Stimulated activated naive CD8-positive, alpha-beta T cell treated with anti-CD3 and anti-CD28 coated beads, Interleukin-15, Interleukin-2, amounts not matched to agents 100 ng/mL and 50 ng/mL, for 24 hours (primary cell): ENCODE data around the gene LIG1.
"Not testable (repeated sequence)": the region's sequence is repeated elsewhere in the genome, so short reads cannot be mapped to it uniquely, and the experiment has no call there.

Source experiments
- H3K27ac Mint-ChIP-seq: one replicate; pipeline ENCODE4 v1.8.0; 2021; ENCODE audit warnings: mild to moderate bottlenecking, mixed read lengths
- H3K27me3 Mint-ChIP-seq: one replicate; pipeline ENCODE4 v1.8.0; 2021; ENCODE audit warnings: mixed read lengths
- H3K36me3 Mint-ChIP-seq: one replicate; pipeline ENCODE4 v1.8.0; 2021; ENCODE audit warnings: low read depth, mixed read lengths
- H3K4me1 Mint-ChIP-seq: one replicate; pipeline ENCODE4 v1.8.0; 2021; ENCODE audit warnings: low read depth, mixed read lengths
- H3K4me3 Mint-ChIP-seq: one replicate; pipeline ENCODE4 v1.8.0; 2021; ENCODE audit warnings: mild to moderate bottlenecking, mixed read lengths
- H3K9me3 Mint-ChIP-seq: one replicate; pipeline ENCODE4 v1.8.0; 2021; ENCODE audit warnings: mixed read lengths

The LIG1 gene

DNA sequence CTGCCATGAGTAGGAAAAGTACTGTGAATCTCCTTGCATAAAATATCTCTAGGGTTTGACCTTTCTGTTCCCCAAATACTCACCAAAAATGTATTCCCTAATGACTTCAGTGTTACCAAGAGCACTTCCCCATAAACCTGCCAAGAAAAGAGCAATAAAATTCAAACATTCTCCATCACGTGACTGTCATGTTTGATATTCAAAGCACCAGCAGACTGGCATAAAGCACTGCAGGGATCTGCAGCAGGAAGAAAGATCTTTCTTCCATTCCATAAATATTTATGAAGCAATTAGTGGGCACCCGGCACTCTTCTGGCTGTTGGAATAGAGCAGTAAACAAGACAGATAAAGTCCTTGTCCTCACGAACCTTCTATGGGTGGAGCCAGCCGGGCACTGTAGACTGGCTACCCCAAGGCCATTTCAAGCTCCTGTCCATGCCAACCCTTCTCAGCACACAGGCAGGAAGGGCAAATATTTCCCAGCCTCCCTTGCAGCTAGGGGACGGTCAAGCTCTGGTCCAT lies 79.8 kb downstream of the LIG1 start:
- Mint-ChIP-seq H3K27me3 (peaks cover 19% of the 10 kb centered on the region), H3K4me3 (no peak overlapping the region), H3K4me1 (no peaks in the 10 kb centered on the region), H3K9me3 (peaks cover 8% of the 10 kb centered on the region), H3K27ac (no peak overlapping the region), H3K36me3 (no peaks in the 10 kb centered on the region)

DNA sequence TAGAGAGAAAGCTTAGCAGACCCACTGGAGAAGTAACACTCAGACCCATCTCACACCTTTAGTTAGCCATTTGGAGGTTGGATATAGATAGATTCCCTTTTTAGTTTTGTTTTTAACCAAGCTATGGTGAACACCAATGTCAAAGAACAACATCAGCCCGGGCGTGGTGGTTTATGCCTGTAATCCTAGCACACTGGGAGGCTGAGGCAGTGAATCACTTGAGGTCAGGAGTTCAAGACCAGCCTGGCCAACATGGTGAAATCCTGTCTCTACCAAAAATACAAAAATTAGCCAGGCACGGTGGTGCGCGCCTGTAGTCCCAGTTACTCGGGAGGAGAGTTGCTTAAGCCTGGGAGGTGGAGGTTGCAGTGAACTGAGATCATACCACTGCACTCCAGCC lies 81.2 kb downstream of the LIG1 start:
- not testable (repeated sequence) for H3K9me3 Mint-ChIP-seq, H3K36me3 Mint-ChIP-seq, H3K4me1 Mint-ChIP-seq, H3K27ac Mint-ChIP-seq, H3K4me3 Mint-ChIP-seq
- peaks cover 19% of the 10 kb centered on the region for H3K27me3 Mint-ChIP-seq

GRCh38 chr19:48085904-48086864 lies 84.0 kb downstream of the LIG1 start:
- H3K27ac Mint-ChIP-seq: no peak overlapping the region
- H3K36me3 Mint-ChIP-seq: no peaks in the 10 kb centered on the region
- H3K4me1 Mint-ChIP-seq: no peaks in the 10 kb centered on the region
- H3K9me3 Mint-ChIP-seq: no peaks in the 10 kb centered on the region
- no peak overlapping the region for H3K4me3 Mint-ChIP-seq
- peaks cover 19% of the 10 kb centered on the region for H3K27me3 Mint-ChIP-seq

- no peaks in the 10 kb centered on the region for H3K9me3 Mint-ChIP-seq
- no peaks in the 10 kb centered on the region for H3K36me3 Mint-ChIP-seq
- H3K4me3 Mint-ChIP-seq: no peak overlapping the region
- H3K27me3 Mint-ChIP-seq: peaks cover 16% of the 10 kb centered on the region
- no peak overlapping the region for H3K27ac Mint-ChIP-seq
- no peaks in the 10 kb centered on the region for H3K4me1 Mint-ChIP-seq
These were observed 85.1 kb downstream of the LIG1 start for GRCh38 chr19:48085076-48085475.

DNA sequence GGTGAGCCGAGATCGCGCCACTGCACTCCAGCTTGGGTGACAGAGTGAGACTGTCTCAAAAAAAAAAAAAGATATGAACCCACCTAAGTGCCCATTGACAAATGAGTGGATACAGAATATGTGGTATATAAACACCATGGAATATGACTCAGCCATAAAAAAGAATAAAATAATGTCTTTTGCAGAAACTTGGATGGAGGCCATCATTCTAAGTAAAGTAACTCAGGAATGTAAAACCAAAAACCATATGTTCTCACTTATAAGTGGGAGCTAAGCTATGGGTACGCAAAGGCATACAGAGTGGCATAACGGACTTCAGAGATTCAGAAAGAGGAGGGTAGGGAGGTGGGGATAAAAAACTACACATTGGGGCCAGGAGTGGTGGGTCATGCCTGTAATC lies 89.0 kb downstream of the LIG1 start:
- Mint-ChIP-seq H3K36me3 (no peaks in the 10 kb centered on the region), H3K27me3 (peaks cover 5% of the 10 kb centered on the region), H3K4me1 (no peaks in the 10 kb centered on the region), H3K9me3 (no peaks in the 10 kb centered on the region), H3K4me3 (no peak overlapping the region), H3K27ac (no peak overlapping the region)

- H3K27me3 Mint-ChIP-seq, H3K36me3 Mint-ChIP-seq, H3K27ac Mint-ChIP-seq, H3K9me3 Mint-ChIP-seq, H3K4me3 Mint-ChIP-seq, H3K4me1 Mint-ChIP-seq: not testable (repeated sequence)
These were observed 99.9 kb downstream of the LIG1 start for GRCh38 chr19:48070177-48070769.

GRCh38 chr19:48069435-48069834 lies 100.7 kb downstream of the LIG1 start:
- H3K4me1 Mint-ChIP-seq: no peaks in the 10 kb centered on the region
- no peak overlapping the region for H3K4me3 Mint-ChIP-seq
- no peak overlapping the region for H3K27ac Mint-ChIP-seq
- no peaks in the 10 kb centered on the region for H3K9me3 Mint-ChIP-seq
- H3K27me3 Mint-ChIP-seq: peaks cover 3% of the 10 kb centered on the region
- peaks cover 5% of the 10 kb centered on the region for H3K36me3 Mint-ChIP-seq
